Measurements from ENCODE around the gene NCBP1.

The NCBP1 gene

GRCh38 chr9:97670586-97670985 lies 37.0 kb downstream of the NCBP1 start:
- no peak for ATAC-seq
- TF ChIP-seq CSDC2 (CRISPR knock-in tag; IDR thresholded peaks at IDR 0.05) (no peak), GLIS3 (CRISPR knock-in tag; IDR thresholded peaks at IDR 0.05) (no peak), RARB (CRISPR knock-in tag; IDR thresholded peaks at IDR 0.05) (no peak), TSHZ2 (CRISPR knock-in tag; IDR thresholded peaks at IDR 0.05) (no peak)
- TF ChIP-seq, protein P1, sequence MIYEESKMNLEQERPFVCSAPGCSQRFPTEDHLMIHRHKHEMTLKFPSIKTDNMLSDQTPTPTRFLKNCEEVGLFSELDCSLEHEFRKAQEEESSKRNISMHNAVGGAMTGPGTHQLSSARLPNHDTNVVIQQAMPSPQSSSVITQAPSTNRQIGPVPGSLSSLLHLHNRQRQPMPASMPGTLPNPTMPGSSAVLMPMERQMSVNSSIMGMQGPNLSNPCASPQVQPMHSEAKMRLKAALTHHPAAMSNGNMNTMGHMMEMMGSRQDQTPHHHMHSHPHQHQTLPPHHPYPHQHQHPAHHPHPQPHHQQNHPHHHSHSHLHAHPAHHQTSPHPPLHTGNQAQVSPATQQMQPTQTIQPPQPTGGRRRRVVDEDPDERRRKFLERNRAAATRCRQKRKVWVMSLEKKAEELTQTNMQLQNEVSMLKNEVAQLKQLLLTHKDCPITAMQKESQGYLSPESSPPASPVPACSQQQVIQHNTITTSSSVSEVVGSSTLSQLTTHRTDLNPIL (CRISPR knock-in tag; IDR thresholded peaks at IDR 0.05; ENCODE audit: low read depth): no peak
- TF ChIP-seq, protein P2, sequence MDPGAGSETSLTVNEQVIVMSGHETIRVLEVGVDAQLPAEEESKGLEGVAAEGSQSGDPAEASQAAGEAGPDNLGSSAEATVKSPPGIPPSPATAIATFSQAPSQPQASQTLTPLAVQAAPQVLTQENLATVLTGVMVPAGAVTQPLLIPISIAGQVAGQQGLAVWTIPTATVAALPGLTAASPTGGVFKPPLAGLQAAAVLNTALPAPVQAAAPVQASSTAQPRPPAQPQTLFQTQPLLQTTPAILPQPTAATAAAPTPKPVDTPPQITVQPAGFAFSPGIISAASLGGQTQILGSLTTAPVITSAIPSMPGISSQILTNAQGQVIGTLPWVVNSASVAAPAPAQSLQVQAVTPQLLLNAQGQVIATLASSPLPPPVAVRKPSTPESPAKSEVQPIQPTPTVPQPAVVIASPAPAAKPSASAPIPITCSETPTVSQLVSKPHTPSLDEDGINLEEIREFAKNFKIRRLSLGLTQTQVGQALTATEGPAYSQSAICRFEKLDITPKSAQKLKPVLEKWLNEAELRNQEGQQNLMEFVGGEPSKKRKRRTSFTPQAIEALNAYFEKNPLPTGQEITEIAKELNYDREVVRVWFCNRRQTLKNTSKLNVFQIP (CRISPR knock-in tag; IDR thresholded peaks at IDR 0.05; ENCODE audit: borderline replicate concordance, low read depth): no peak

DNA sequence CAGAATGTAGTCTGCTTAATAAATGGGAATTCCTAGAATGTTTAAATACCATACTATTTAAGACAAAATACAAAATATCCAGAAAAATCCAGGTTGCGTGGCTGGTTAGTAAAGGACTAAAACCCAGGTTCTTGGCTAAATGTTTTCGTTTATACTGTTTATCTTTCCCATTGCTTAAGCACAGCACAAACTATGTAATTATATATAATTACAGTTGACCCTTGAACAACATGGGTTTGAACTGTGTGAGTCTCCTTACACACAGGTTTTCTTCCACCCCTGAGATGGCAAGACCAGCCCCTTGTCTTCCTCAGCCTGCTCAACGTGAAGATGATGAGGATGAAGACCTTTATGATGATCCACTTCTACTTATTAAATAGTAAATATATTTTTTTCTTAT lies 38.8 kb downstream of the NCBP1 start:
- no peak for ATAC-seq
- TF ChIP-seq ESRRG (CRISPR knock-in tag; IDR thresholded peaks at IDR 0.05) (no peak), BACH2 (CRISPR knock-in tag; IDR thresholded peaks at IDR 0.05; ENCODE audit: borderline replicate concordance) (no peak), PPARA (CRISPR knock-in tag; IDR thresholded peaks at IDR 0.05; ENCODE audit: borderline replicate concordance) (no peak), ISL1 (CRISPR knock-in tag; IDR thresholded peaks at IDR 0.05) (no peak), ZFP3 (CRISPR knock-in tag; IDR thresholded peaks at IDR 0.05) (no peak), TCF4 (CRISPR knock-in tag; IDR thresholded peaks at IDR 0.05; ENCODE audit: borderline replicate concordance) (no peak), ZC3H10 (CRISPR knock-in tag; IDR thresholded peaks at IDR 0.05) (no peak), ZNF8 (CRISPR knock-in tag; IDR thresholded peaks at IDR 0.05) (no peak), CSDC2 (CRISPR knock-in tag; IDR thresholded peaks at IDR 0.05) (no peak), TOX (CRISPR knock-in tag; IDR thresholded peaks at IDR 0.05; ENCODE audit: borderline replicate concordance) (no peak), GLIS3 (CRISPR knock-in tag; IDR thresholded peaks at IDR 0.05) (no peak)
- TF ChIP-seq, protein P2 (CRISPR knock-in tag; IDR thresholded peaks at IDR 0.05; ENCODE audit: borderline replicate concordance, low read depth): no peak
- TF ChIP-seq, protein P1 (CRISPR knock-in tag; IDR thresholded peaks at IDR 0.05; ENCODE audit: low read depth): no peak

GRCh38 chr9:97673922-97674321 lies 40.3 kb downstream of the NCBP1 start:
- no peak for ATAC-seq
- no peak for TF ChIP-seq ZNF70 (CRISPR knock-in tag; IDR thresholded peaks at IDR 0.05)
- TF ChIP-seq, protein P3, sequence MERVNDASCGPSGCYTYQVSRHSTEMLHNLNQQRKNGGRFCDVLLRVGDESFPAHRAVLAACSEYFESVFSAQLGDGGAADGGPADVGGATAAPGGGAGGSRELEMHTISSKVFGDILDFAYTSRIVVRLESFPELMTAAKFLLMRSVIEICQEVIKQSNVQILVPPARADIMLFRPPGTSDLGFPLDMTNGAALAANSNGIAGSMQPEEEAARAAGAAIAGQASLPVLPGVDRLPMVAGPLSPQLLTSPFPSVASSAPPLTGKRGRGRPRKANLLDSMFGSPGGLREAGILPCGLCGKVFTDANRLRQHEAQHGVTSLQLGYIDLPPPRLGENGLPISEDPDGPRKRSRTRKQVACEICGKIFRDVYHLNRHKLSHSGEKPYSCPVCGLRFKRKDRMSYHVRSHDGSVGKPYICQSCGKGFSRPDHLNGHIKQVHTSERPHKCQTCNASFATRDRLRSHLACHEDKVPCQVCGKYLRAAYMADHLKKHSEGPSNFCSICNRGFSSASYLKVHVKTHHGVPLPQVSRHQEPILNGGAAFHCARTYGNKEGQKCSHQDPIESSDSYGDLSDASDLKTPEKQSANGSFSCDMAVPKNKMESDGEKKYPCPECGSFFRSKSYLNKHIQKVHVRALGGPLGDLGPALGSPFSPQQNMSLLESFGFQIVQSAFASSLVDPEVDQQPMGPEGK (CRISPR knock-in tag; IDR thresholded peaks at IDR 0.05; ENCODE audit: borderline replicate concordance): no peak

- no peak for TF ChIP-seq BACH2 (CRISPR knock-in tag; IDR thresholded peaks at IDR 0.05; ENCODE audit: borderline replicate concordance)
- ATAC-seq: no peak
These were observed 42.0 kb downstream of the NCBP1 start for GRCh38 chr9:97675655-97676054.
